ENCODE measurements around the gene PRKCA. TPM values are rescaled to one million over a fixed set of nuclear protein-coding genes. Genes with fewer than 3 reads are reported as not detected.

The PRKCA gene
- total and polyA plus RNA-seq, 2 of the 13 experiments (the other 11 are each of a cell fraction or from before 2014, with no cell fraction given) = 18.5 to 21.5 TPM

- TF ChIP-seq PLSCR1 (CRISPR knock-in tag; IDR thresholded peaks at IDR 0.05; ENCODE audit: borderline replicate concordance) (no peak), THAP11 (CRISPR knock-in tag; IDR thresholded peaks at IDR 0.05) (peak; percentile 53; the same call in 1 of the 2 replicates), NFE2L1 (CRISPR knock-in tag; IDR thresholded peaks at IDR 0.05; ENCODE audit: borderline replicate concordance) (no peak), XBP1 (CRISPR knock-in tag; IDR thresholded peaks at IDR 0.05) (no peak), AFF4 (CRISPR knock-in tag; IDR thresholded peaks at IDR 0.05) (no peak), E2F2 (CRISPR knock-in tag; IDR thresholded peaks at IDR 0.05; ENCODE audit: borderline replicate concordance) (no peak), ZSCAN5A (CRISPR knock-in tag; IDR thresholded peaks at IDR 0.05; ENCODE audit: borderline replicate concordance) (no peak), ZNF512 (CRISPR knock-in tag; IDR thresholded peaks at IDR 0.05) (no peak), HOXA5 (CRISPR knock-in tag; IDR thresholded peaks at IDR 0.05) (peak; percentile 78; the same call in 1 of the 2 replicates), ZBTB7A (CRISPR knock-in tag; IDR thresholded peaks at IDR 0.05) (no peak), REL (CRISPR knock-in tag; conservative IDR thresholded peaks at IDR 0.05) (no peak), CREBL2 (CRISPR knock-in tag; IDR thresholded peaks at IDR 0.05; ENCODE audit: borderline replicate concordance) (no peak), ZBTB10 (CRISPR knock-in tag; IDR thresholded peaks at IDR 0.05; ENCODE audit: borderline replicate concordance) (no peak), MLX (CRISPR knock-in tag; IDR thresholded peaks at IDR 0.05) (0 out of 2 replicates have a peak, but pooled peaks have one; percentile 40)
These were observed 265.1 kb downstream of the PRKCA start (continued) for GRCh38 chr17:66567234-66568170.

Data from HepG2 (cell line).